Transverse colon (tissue), 3 donors: ENCODE measurements around the gene ST3GAL6.

Source experiments
- POLR2A ChIP-seq: fragments of 450-650 bp; IDR thresholded peaks from one replicate; pipeline ENCODE4 v1.6.1; 2016; ENCODE audit warnings: antibody characterized with exemption, mild to moderate bottlenecking, moderate library complexity
- TF ChIP-seq, protein P1 (sequence below), 5 experiments: fragments of 200-600 bp in 3 of 5; fragments of 450-650 bp in 2 of 5; sonication (generic) in 3 of 5; IDR thresholded peaks; 1 replicate in 2 of 5; 2 replicates in 3 of 5; pipeline ENCODE4 v1.5.1; 2016 to 2017; ENCODE audit warnings: antibody characterized with exemption in 5 of 5, inconsistent platforms in 3 of 5, mild to moderate bottlenecking in 2 of 5, moderate library complexity in 1 of 5

- TF ChIP-seq, protein P1, sequence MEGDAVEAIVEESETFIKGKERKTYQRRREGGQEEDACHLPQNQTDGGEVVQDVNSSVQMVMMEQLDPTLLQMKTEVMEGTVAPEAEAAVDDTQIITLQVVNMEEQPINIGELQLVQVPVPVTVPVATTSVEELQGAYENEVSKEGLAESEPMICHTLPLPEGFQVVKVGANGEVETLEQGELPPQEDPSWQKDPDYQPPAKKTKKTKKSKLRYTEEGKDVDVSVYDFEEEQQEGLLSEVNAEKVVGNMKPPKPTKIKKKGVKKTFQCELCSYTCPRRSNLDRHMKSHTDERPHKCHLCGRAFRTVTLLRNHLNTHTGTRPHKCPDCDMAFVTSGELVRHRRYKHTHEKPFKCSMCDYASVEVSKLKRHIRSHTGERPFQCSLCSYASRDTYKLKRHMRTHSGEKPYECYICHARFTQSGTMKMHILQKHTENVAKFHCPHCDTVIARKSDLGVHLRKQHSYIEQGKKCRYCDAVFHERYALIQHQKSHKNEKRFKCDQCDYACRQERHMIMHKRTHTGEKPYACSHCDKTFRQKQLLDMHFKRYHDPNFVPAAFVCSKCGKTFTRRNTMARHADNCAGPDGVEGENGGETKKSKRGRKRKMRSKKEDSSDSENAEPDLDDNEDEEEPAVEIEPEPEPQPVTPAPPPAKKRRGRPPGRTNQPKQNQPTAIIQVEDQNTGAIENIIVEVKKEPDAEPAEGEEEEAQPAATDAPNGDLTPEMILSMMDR (IDR thresholded peaks at IDR 0.05): no peak
- no peak for TF ChIP-seq POLR2A
Measured at GRCh38 chr3:98739266-98739665, 23.9 kb upstream of the ST3GAL6 start.
